ENCODE measurements around the gene KLHL1.

The KLHL1 gene

GRCh38 chr13:69676286-69676685, 432.0 kb downstream of the KLHL1 start:
- TF ChIP-seq CTCF (IDR thresholded peaks at IDR 0.05; ENCODE audit: extremely low read depth, missing control alignments) = no peak
- DNase-seq (ENCODE audit: low spot score) = no peak

- TF ChIP-seq CTCF (IDR thresholded peaks at IDR 0.05; ENCODE audit: extremely low read depth, missing control alignments) = no peak
- no peak for DNase-seq (ENCODE audit: low spot score)
Measured at GRCh38 chr13:69660155-69660554, 448.1 kb downstream of the KLHL1 start.

- no peak for DNase-seq (ENCODE audit: low spot score)
- no peak for TF ChIP-seq CTCF (IDR thresholded peaks at IDR 0.05; ENCODE audit: extremely low read depth, missing control alignments)
Measured at GRCh38 chr13:69657676-69658075, 450.6 kb downstream of the KLHL1 start.

- no peak for TF ChIP-seq CTCF (IDR thresholded peaks at IDR 0.05; ENCODE audit: extremely low read depth, missing control alignments)
Measured at GRCh38 chr13:69654392-69654791, 453.9 kb downstream of the KLHL1 start.

More at GRCh38 chr13:69654392-69654791, 453.9 kb downstream of the KLHL1 start:
- no peak for DNase-seq (ENCODE audit: low spot score)
